Stimulated activated naive CD4-positive, alpha-beta T cell (primary cell): ENCODE measurements around the gene WFIKKN2.

ENCODE experiments used
- DNase-seq, 6 experiments: peaks; one replicate each; lab custom pipeline; 2025; lab: John Stamatoyannopoulos, UW

The WFIKKN2 gene

DNA sequence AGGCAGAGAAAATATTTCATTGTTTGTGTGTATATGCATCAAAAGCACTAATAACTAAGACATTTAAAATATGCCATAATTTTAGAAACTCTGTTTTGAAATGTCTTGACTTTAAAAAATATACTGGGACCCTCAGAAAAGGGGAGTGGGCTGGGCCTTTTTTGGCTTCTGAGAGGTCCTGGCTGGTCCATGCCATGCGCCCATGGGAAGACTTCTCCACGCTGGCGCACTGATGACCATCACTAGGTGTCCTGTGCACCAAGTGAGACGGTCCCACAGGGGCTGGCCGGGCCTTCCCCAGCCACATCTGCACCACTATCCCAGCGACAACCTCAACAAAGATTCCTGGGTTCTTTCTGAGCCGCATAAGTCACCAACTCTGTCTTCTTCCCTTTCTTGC is 27.0 kb upstream of the WFIKKN2 start:
- DNase-seq: no peak

- no peak for DNase-seq
Observed at GRCh38 chr17:50808888-50809287, 26.5 kb upstream of the WFIKKN2 start.

GRCh38 chr17:50813583-50813982 is 21.8 kb upstream of the WFIKKN2 start:
- DNase-seq: no peak

DNA sequence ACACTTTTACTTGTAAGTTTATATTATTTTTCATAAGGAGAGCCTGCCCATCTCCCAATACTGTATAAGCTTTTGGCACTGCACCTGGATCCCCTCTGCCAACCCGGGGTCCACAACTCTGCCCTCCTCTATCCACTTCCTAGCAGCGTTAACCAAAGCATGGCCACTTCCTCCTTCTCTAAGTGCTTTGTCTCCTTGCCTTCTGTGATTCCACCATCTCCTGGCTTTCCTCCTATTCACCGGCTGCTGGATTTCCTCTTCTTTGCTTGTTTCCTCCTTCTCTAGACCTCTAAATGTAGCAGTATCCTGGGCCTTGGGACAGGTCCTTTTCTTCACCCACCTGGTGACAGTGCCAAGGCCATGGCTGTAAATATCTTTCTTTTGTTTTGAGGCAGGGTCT is 20.0 kb upstream of the WFIKKN2 start:
- no peak for DNase-seq

- DNase-seq: no peak
Observed at GRCh38 chr17:50816271-50816670, 19.1 kb upstream of the WFIKKN2 start.

DNA sequence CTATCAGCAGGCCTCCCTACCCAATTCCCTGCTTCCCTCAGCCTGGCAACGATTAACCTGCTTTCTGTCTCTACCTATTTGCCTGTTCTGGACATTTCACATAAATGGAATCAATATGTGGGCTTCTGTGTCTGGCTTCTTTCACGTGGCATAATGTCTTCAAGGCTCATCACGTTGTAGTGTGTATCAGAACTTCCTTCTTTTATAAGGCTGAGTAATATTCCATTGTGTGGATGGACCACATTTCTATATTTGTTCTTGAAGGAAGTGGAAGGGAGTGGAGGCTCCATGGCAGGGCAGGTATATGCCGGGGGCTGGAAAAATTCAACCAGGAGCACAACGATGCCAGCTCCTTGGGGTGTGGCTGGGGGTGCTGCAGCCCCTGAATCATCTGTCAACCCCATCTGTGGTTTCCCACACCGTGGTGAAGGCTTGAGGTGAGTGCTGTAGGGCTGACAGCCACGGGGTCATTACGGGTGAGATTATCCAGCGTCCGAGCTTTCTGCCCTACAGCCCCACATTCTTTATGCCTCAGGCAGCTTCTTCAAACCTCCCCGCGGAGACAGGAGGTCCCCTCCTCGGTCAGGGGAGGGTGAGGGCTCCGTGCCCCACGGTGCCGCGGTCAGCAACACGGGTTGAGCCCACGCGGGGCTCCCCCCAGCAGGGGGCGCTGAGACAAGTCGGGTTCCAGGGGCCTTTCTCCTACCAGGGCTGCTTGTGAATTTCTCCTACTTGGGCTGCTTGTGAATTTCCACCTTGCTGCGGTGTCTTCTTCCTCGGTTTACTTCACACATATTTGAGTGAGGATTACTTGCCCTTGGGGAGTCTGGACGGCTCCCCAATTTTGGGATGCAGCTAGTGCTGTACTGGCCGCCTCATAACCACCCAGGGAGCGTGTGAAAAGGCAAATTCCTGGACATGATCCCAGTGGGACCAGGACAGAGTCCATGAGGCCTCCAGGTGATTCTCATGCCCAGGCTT is 18.3 kb upstream of the WFIKKN2 start:
- peak; percentile 18 to 66 (median 38) for DNase-seq

DNA sequence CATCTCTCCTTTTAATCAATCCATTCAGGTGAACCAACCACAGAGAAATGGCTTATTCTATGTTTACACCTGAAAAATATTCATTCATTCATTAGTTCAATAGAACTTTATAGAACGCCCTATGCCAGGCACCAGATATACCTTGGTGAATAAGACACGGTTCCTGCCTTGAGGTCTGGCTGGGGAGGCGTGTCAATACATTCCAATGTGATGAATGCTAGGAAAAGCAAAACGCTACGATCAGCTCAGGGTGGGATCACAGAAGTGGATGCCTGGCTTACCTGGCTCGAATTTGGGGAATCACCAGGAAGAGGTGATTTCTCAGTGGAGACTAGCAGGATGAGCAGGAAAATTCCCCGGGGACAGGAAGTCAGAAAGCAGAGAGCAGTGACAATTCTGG is 17.5 kb upstream of the WFIKKN2 start:
- DNase-seq: no peak

GRCh38 chr17:50818261-50818660 is 17.1 kb upstream of the WFIKKN2 start:
- no peak for DNase-seq

GRCh38 chr17:50818921-50819657 is 16.3 kb upstream of the WFIKKN2 start:
- no peak for DNase-seq

GRCh38 chr17:50820651-50821050 is 14.7 kb upstream of the WFIKKN2 start:
- no peak for DNase-seq

- DNase-seq: no peak
Observed at GRCh38 chr17:50822550-50822949, 12.8 kb upstream of the WFIKKN2 start.

GRCh38 chr17:50824429-50824828 is 11.0 kb upstream of the WFIKKN2 start:
- no peak for DNase-seq

DNA sequence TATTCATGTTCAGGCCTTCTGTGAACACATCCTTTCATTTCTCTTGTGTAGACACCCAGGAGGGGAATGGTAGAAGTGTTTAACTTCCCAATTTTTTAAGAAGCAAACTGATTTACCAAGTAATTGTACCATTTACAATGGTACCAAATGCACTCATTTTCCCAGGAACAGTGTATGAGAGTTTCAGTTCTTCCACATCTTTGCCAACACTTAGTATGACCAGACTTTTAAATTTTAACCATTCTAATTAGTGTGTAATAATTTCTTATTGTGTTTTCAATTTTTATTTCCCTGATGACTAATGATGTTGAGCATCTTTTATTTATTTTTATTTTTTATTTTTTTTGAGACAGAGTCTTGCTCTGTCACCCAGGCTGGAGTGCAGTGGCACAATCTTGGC is 10.2 kb upstream of the WFIKKN2 start:
- DNase-seq: no peak

DNA sequence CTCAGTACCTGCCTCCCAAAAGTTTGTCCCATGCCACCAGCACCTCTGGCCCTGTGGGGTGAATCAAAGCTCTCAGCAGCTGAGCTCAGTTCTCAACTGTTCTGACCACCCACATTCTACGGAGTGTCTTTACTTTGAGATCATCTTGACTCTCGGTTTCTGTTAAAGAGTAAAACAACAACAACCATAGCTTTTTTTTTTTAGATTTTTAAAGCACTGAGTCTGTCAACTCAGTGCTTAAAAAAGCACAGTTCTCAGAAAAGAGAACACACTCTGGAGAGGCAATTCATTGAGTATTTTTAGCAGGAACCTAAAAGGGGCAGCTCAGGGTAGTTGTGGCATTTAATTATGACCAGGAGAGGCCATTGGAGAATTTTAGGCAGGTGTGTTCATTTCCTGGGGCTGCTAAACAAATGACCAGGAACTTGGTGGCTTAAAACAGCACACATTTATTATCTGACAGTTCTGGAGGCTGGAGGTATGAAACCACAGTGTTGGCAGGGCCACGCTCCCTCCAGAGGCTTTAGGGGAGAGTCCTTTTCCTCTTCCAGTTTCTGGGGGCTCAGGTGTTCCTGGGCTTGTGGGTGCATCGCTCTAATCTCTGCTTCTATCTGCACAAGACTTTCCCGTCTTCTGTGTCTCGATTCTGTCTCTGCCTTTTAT is 6.7 kb upstream of the WFIKKN2 start:
- no peak for DNase-seq

DNA sequence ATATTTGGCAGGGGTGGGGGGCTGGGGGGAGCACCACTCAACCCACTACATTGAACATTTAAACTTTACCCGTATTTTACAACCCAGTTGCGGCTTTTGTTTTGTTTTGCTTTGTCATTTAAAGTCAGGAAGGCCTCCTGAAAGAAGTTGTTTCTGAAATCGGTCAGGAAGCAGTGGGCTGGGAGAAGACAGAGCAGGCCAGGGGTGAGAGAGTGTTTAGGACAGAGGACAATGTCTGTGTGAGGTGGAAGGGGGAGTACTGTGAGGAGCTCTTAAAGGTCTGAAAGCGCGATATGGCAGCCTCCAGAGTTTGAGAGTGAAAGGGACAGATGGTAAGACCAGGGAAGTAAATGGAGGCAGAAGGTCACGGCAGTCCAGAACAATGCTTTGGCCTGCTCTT is 6.1 kb upstream of the WFIKKN2 start:
- no peak for DNase-seq

DNA sequence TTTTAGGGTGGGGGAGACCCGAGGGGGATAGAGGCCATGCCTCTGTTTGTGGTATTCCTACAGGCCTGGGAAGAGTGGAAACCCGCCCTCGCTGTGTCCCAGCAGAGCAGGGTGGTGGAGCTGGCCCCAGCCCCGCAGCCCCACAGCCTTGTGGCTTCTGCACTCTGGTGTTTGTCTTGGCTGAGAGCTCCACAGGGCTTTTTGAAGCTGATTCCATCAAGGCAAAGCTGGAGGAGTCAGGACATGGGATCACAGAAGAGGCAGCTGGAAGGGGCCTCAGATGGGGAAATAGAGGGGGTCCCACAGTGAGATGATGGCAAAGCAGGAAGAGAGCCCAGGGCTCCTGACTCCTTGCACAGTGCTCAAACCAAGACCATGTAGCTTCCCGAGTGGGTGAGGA is 5.0 kb upstream of the WFIKKN2 start:
- DNase-seq: no peak

DNA sequence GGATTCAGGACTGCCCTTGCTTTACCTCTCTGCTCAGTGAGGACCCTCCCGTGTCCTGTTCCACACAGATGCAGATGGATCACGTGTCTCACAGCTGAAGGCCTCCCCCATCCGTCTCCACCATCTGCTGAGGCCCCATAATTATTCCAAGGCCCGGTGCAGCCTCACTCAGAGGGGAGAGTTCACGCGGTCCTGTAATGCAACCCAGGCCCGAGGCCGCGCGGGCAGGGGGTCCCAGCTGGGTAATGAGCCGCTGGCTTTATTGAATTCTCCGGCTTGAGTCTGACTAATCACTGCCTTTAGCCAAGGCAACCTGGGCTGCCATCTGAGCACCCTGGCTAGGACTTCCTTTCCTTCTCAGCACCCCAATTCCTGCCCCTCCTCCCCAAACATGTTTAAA is 4.4 kb upstream of the WFIKKN2 start:
- DNase-seq: no peak

DNA sequence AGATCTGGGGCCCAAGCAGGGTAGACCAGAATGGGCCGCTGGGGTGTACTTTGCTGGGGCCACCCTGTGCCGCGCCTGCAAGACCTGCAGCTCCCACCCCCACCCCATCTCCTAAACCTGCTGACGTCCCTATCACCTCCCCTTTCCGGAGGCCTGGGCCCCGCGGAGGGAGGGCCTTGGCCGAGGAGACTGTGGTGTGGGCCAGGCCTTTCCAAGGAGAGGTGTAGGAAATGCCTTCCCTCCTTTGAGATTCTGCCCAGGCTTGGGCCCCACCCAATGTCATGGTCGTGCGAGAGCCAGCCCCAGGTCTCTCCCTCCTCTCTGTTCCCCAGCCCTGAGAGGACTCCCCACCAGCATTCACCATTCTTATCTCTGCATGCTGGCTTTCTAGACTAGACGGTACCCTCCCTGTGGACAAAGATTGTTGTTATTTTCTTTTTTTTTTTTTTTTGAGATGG is 3.9 kb upstream of the WFIKKN2 start:
- no peak for DNase-seq

DNA sequence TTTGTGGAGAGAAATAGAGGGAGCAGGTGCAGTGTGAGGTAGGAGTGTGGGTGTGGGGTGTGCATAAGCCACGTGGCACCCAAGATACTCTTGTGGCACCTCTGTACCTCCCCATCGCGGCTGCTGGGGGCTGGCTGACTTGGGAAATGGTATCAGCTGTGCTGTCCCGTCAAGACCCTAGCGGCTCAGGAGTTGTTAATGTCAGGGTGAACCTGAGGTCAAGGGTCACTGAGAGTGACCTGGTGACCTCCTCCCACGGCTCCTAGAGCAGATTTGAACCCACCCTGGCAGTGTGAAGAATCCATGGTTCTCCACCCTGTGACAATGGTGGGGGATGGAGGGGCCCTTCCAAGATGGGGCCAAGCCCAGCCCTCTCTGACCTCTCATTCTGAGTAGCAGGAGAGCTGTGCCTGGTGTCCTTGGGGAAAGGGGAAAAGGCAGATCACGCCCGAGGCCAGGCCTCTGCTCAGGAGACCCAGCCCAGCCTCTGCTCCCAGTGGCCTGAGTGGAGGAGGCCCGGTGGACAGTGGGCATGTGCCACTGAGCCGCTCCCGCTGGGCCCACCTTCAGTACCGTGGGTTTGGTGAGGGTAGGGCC is 3.0 kb upstream of the WFIKKN2 start:
- no peak for DNase-seq

- DNase-seq: no peak
Observed at GRCh38 chr17:50832864-50833381, 2.5 kb upstream of the WFIKKN2 start.

DNA sequence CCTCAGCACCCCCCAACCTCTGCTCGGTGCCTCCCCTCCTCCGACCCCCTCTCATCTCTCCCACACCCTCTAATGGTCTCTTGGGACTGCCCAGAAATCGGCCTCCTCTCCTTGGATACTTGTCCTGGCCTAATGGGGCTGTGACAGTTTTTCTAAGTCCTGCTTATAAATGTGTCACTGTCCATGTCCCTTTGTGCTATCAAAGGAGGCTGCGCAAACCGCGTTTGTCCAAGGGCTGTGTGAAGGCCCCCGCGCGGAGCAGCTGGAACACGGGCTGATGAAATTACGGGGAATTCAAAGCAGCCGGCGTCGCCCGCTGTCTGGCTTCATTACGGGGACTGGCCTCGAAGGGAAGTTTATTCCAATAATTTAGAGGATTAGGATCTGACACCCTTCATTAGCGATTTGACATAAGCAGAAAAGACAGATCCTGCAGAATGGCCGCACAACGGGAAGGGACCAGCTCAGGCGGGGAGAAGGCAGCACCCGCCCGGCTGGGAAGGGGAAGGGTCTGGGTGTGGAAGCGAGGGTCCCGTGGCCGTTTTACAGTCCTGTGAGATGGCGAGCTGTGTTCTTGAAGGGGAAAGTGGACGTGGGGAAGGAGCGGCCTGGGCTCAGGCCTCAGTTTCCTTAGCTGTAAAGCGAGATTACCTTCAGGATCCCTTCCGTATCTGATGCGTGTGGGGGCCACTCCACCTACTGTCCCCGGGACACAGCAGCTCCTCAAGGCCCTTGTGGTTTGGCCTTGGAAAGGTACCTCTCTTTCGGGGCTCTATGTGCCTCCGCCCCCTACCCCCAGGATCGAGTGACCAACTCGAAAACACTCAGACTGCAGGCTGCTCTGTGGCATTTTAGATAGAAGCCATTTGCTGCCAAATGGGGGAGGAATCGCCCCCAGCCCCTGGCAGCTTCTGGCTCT is 1.6 kb upstream of the WFIKKN2 start:
- no peak for DNase-seq
